ENCODE results near the gene C10orf105. TPM values are rescaled to one million over a fixed set of nuclear protein-coding genes. Genes with fewer than 3 reads are reported as not detected.

The C10orf105 gene
- total RNA-seq, 5 donors from 2014 or later (not counting 1 experiment from before 2014, with no cell fraction given): 0.15 to 0.45 (median 0.16) TPM

DNA sequence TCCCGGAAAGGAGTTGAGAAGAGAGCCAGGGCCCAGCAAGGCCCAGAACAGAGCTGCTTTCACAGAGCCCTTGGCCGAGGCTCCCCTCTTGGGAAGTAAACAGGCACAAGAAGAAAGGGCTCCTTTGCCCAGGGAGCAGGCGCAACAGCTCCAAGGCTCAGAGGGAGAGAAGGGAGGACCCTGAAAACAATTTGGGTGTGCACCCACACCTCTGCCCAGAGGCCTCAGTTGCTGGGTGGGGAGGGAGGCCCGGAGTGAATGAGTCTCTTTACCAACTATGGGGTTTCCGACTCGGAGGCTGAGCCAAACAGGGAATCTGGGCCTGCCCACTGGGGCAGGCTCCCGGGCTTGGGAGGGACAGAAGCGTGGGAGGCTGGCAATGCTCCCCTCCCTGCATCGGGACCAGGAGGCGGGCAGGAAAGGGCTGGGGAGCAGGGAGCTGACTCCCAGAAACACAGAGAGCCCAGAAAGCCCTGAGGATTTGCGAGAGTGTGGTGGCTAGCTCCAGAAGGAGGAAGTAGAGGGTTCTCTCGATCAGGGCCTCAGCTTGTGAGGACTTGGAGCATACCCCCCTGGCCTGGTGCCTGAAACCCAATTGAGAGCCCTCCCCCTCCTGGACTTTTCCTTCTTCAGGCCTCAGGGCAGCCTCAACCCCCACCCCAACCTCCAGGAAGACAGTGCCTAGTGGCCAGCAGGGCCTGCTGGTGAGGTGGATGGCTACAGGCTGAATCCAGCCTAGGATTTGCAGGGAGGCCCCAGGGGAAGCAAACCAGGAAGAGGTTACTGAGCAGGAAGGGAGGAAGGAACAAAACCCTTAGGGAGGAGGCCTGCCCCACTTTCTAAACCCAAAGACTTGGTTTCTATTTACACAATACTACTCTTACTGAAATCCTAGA, 6.2 kb downstream of the C10orf105 start:
- peaks cover 39 to 69% of the 10 kb centered on the region in 2 experiments for H3K4me1 ChIP-seq (ENCODE audit: control insufficient read depth in 1 of 2, extremely low read depth in 1 of 2, insufficient read depth in 2 of 2, low read length in 2 of 2)
- H3K27me3 Mint-ChIP-seq: no peaks in the 10 kb centered on the region

DNA sequence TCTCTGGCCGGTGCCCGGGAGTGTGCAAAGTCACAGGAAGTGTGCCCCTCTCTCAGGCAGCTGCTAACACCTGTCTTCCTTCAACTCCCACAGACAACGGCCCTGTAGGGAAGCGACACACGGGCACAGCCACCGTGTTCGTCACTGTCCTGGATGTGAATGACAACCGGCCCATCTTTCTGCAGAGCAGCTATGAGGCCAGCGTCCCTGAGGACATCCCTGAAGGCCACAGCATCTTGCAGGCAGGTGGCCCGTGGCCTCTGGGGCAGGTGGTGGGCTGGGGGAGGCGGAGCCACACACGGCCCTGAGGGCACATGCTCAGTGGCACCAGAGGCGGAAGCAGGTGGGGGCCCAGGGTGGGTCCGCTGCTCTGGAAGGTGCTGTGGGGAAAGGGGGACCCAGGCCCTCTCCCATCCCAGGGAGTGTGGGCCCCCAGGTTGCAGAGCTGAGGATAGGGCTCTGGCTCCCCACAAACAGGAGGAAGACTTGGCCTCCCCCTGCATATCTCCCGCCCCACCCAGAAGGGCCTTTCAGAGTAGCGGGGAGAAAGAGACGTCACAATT, 6.9 kb downstream of the C10orf105 start:
- peak overlapping the region in 1 of 2 donors; percentile 40 for H3K4me3 ChIP-seq (ENCODE audit: control insufficient read depth in 1 of 2, extremely low read depth in 1 of 2, low read length in 1 of 2)
- CTCF ChIA-PET: interaction anchor here in 1 of 2 donors (1.4 to 1.7 kb wide), 2 partner anchors 12 to 18 kb away, joined by 4 read pairs; no protein-coding TSS in a partner anchor
- Mint-ChIP-seq H3K9me3 (no peaks in the 10 kb centered on the region), H3K4me1 (peaks cover 71 to 78% (median 71%) of the 10 kb centered on the region in 3 donors), H3K36me3 (no peaks in the 10 kb centered on the region), H3K27ac (peak overlapping the region; percentile 99), H3K27me3 (no peaks in the 10 kb centered on the region), H3K4me3 (peak overlapping the region; percentile 54 to 85 (median 65))
- DNase-seq (peak in 12 of 35 experiments; percentile 7 to 67 (median 27)), ATAC-seq (replicated peaks in 1 of 4) (peak; percentile 45 to 76 (median 58))
- H3K9me3 ChIP-seq: no peaks in the 10 kb centered on the region
- no peaks in the 10 kb centered on the region for H3K27me3 ChIP-seq (replicated peaks in 1 of 2; ENCODE audit: control insufficient read depth in 2 of 2, extremely low read depth in 1 of 2, insufficient read depth in 2 of 2, low read length in 1 of 2)
- H3K4me1 ChIP-seq (ENCODE audit: control insufficient read depth in 1 of 2, extremely low read depth in 1 of 2, insufficient read depth in 2 of 2, low read length in 2 of 2): peaks cover 41 to 76% of the 10 kb centered on the region in 2 experiments
- no peaks in the 10 kb centered on the region for H3K36me3 ChIP-seq (ENCODE audit: control insufficient read depth in 2 of 2, extremely low read depth in 1 of 2, insufficient read depth in 1 of 2, low read length in 1 of 2)
- 60% methylated on average over 11 of the region's 17 CpGs for WGBS (ENCODE audit: insufficient coverage)
- POLR2A ChIA-PET: interaction anchor here in 1 of 2 donors (0.7 kb wide), 1 partner anchor 10 kb away, joined by 3 read pairs; no protein-coding TSS in a partner anchor
- H3K27ac ChIP-seq (ENCODE audit: low read length): peak overlapping the region; percentile 71

More for the DNA sequence above, 6.2 kb downstream of the C10orf105 start:
- H3K9me3 Mint-ChIP-seq: no peaks in the 10 kb centered on the region
- POLR2A ChIA-PET: no interaction called here
- Histone ChIP-seq H3K9me3 (no peaks in the 10 kb centered on the region), H3K27ac (ENCODE audit: low read length) (peak overlapping the region; percentile 71), H3K27me3 (replicated peaks in 1 of 2; ENCODE audit: control insufficient read depth in 2 of 2, extremely low read depth in 1 of 2, insufficient read depth in 2 of 2, low read length in 1 of 2) (no peaks in the 10 kb centered on the region), H3K36me3 (ENCODE audit: control insufficient read depth in 2 of 2, extremely low read depth in 1 of 2, insufficient read depth in 1 of 2, low read length in 1 of 2) (no peaks in the 10 kb centered on the region), H3K4me3 (ENCODE audit: control insufficient read depth in 1 of 2, extremely low read depth in 1 of 2, low read length in 1 of 2) (peak overlapping the region; percentile 8 to 40)
- H3K36me3 Mint-ChIP-seq: no peaks in the 10 kb centered on the region
- DNase-seq: peak in 17 of 35 experiments; percentile 15 to 61 (median 28)
- H3K4me1 Mint-ChIP-seq: peaks cover 64 to 72% (median 65%) of the 10 kb centered on the region in 3 donors
- CTCF ChIA-PET: interaction anchor here (0.6 to 1.7 kb wide), 3 partner anchors 17 to 93 kb away, joined by 3 to 4 read pairs (median 4); no protein-coding TSS in a partner anchor
- peak; percentile 61 to 68 (median 63) for ATAC-seq (replicated peaks in 1 of 4)
- H3K27ac Mint-ChIP-seq: peak overlapping the region; percentile 99
- 87% methylated on average over 4 of the region's 12 CpGs for WGBS (ENCODE audit: insufficient coverage)
- peak overlapping the region; percentile 65 to 85 (median 72) for H3K4me3 Mint-ChIP-seq

DNA sequence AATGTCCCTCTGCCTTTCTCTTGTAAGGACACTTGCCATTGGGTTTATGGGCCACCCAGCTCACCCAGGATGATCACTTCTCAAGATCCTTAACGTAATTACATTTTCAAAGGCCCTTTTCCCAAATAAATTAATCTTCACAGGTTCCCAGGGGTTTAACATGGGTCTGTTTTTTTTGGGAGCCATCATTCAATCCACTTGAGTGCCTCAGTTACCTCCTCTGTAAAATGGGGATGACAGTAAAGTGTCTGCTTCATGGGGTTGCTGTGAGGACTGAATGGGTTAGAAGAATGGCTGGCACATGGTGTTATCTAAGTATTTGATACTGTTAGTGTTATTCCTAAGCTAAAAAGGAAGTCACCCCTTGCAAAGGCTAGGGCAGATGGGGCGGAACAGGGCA, 7.4 kb downstream of the C10orf105 start:
- no peak for ATAC-seq (replicated peaks in 1 of 4)
- H3K27ac ChIP-seq (ENCODE audit: low read length): peak overlapping the region; percentile 71
- no peak for DNase-seq
- H3K9me3 ChIP-seq: no peaks in the 10 kb centered on the region
- Mint-ChIP-seq H3K36me3 (no peaks in the 10 kb centered on the region), H3K27ac (peak overlapping the region; percentile 99), H3K4me3 (peak overlapping the region in 1 of 3 donors; percentile 85), H3K9me3 (no peaks in the 10 kb centered on the region), H3K27me3 (no peaks in the 10 kb centered on the region), H3K4me1 (peaks cover 70 to 77% (median 75%) of the 10 kb centered on the region in 3 donors)
- ChIA-PET CTCF (interaction anchor here in 1 of 2 donors (1.4 to 1.7 kb wide), 2 partner anchors 12 to 18 kb away, joined by 4 read pairs; no protein-coding TSS in a partner anchor), POLR2A (interaction anchor here in 1 of 2 donors (0.7 kb wide), 1 partner anchor 11 kb away, joined by 3 read pairs; no protein-coding TSS in a partner anchor)
- WGBS (ENCODE audit: insufficient coverage): no CpG with 5 or more reads among the region's 2 CpGs
- peaks cover 41 to 76% of the 10 kb centered on the region in 2 experiments for H3K4me1 ChIP-seq (ENCODE audit: control insufficient read depth in 1 of 2, extremely low read depth in 1 of 2, insufficient read depth in 2 of 2, low read length in 2 of 2)
- H3K27me3 ChIP-seq (replicated peaks in 1 of 2; ENCODE audit: control insufficient read depth in 2 of 2, extremely low read depth in 1 of 2, insufficient read depth in 2 of 2, low read length in 1 of 2): no peaks in the 10 kb centered on the region
- H3K4me3 ChIP-seq (ENCODE audit: control insufficient read depth in 1 of 2, extremely low read depth in 1 of 2, low read length in 1 of 2): no peak overlapping the region
- no peaks in the 10 kb centered on the region for H3K36me3 ChIP-seq (ENCODE audit: control insufficient read depth in 2 of 2, extremely low read depth in 1 of 2, insufficient read depth in 1 of 2, low read length in 1 of 2)

DNA sequence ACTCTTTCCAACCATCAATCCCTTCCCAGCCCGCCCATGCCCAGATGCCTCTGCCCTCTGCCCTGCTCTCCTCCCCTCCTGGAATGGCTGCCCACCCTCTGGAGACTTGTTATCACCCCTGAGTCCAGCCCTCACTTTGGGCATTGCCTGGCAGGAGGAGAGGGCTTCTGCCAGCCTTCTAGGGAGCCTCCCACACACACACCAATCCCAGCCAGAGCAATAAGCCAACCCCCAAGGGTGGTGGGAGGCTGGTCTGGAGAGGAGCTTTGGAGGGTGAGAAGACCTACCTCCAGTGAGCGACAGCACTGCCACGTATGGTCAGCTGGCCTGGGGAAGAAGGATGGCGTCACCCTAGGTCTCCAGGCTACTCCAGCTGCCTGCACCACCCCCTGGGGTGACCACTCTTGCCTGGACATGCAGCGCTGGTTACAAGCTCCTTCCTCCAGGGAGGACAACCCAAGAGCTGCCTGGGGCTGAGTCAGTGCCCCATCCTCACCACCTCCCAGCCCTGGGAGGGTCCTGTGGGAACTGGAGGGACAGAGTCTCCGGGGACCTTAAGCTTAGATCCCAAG, 8.4 kb downstream of the C10orf105 start:
- Mint-ChIP-seq H3K9me3 (no peaks in the 10 kb centered on the region), H3K27me3 (no peaks in the 10 kb centered on the region), H3K27ac (peak overlapping the region; percentile 99), H3K36me3 (no peaks in the 10 kb centered on the region), H3K4me3 (no peak overlapping the region), H3K4me1 (peaks cover 64 to 73% (median 71%) of the 10 kb centered on the region in 3 donors)
- H3K4me3 ChIP-seq (ENCODE audit: control insufficient read depth in 1 of 2, extremely low read depth in 1 of 2, low read length in 1 of 2): no peak overlapping the region
- H3K27me3 ChIP-seq (replicated peaks in 1 of 2; ENCODE audit: control insufficient read depth in 2 of 2, extremely low read depth in 1 of 2, insufficient read depth in 2 of 2, low read length in 1 of 2): no peaks in the 10 kb centered on the region
- peaks cover 38 to 69% of the 10 kb centered on the region in 2 experiments for H3K4me1 ChIP-seq (ENCODE audit: control insufficient read depth in 1 of 2, extremely low read depth in 1 of 2, insufficient read depth in 2 of 2, low read length in 2 of 2)
- CTCF ChIA-PET: interaction anchor here in 1 of 2 donors (0.5 kb wide), 2 partner anchors 100 to 187 kb away, joined by 3 to 4 read pairs; no protein-coding TSS in a partner anchor
- no peak for ATAC-seq (replicated peaks in 1 of 4)
- H3K36me3 ChIP-seq (ENCODE audit: control insufficient read depth in 2 of 2, extremely low read depth in 1 of 2, insufficient read depth in 1 of 2, low read length in 1 of 2): no peaks in the 10 kb centered on the region
- H3K9me3 ChIP-seq: no peaks in the 10 kb centered on the region
- POLR2A ChIA-PET: no interaction called here
- whole genome bisulfite sequencing (ENCODE audit: insufficient coverage): no CpG with 5 or more reads among the region's 6 CpGs
- H3K27ac ChIP-seq (ENCODE audit: low read length): no peak overlapping the region
- no peak for DNase-seq

- Mint-ChIP-seq H3K27ac (peak overlapping the region; percentile 10 to 99), H3K27me3 (no peaks in the 10 kb centered on the region), H3K36me3 (no peaks in the 10 kb centered on the region), H3K4me1 (peaks cover 59 to 67% (median 65%) of the 10 kb centered on the region in 3 donors), H3K4me3 (no peak overlapping the region), H3K9me3 (no peaks in the 10 kb centered on the region)
- WGBS (ENCODE audit: insufficient coverage): 89% methylated on average over 2 of the region's 2 CpGs
- peaks cover 36 to 63% of the 10 kb centered on the region in 2 experiments for H3K4me1 ChIP-seq (ENCODE audit: control insufficient read depth in 1 of 2, extremely low read depth in 1 of 2, insufficient read depth in 2 of 2, low read length in 2 of 2)
- ATAC-seq (replicated peaks in 1 of 4): no peak
- DNase-seq: no peak
- H3K9me3 ChIP-seq: no peaks in the 10 kb centered on the region
- ChIA-PET CTCF (no interaction called here), POLR2A (no interaction called here)
- no peak overlapping the region for H3K4me3 ChIP-seq (ENCODE audit: control insufficient read depth in 1 of 2, extremely low read depth in 1 of 2, low read length in 1 of 2)
- H3K27ac ChIP-seq (ENCODE audit: low read length): no peak overlapping the region
- no peaks in the 10 kb centered on the region for H3K27me3 ChIP-seq (replicated peaks in 1 of 2; ENCODE audit: control insufficient read depth in 2 of 2, extremely low read depth in 1 of 2, insufficient read depth in 2 of 2, low read length in 1 of 2)
- H3K36me3 ChIP-seq (ENCODE audit: control insufficient read depth in 2 of 2, extremely low read depth in 1 of 2, insufficient read depth in 1 of 2, low read length in 1 of 2): no peaks in the 10 kb centered on the region
Observed at GRCh38 chr10:71710519-71710918, 9.1 kb downstream of the C10orf105 start.
